Endothelial cell of umbilical vein (primary cell): ENCODE results near the gene CLEC11A.

Experiments used
- CTCF ChIP-seq, 2 donors: IDR thresholded peaks; 1 replicate in 1 of 2; 2 replicates in 1 of 2; pipeline ENCODE4 v1.5.1; 2011; ENCODE audit warnings: low read length in 2 of 2, mild to moderate bottlenecking in 2 of 2, moderate library complexity in 2 of 2, control low read depth in 1 of 2, inconsistent platforms in 1 of 2, low read depth in 1 of 2; ENCODE audit not compliant: insufficient read depth in 1 of 2; ENCODE audit errors: extremely low read depth in 1 of 2
- MYC ChIP-seq: IDR thresholded peaks from one replicate; pipeline ENCODE4 v1.6.1; 2011; ENCODE audit warnings: mild to moderate bottlenecking, low read depth, low read length
- POLR2A ChIP-seq: IDR thresholded peaks from 2 replicates; pipeline ENCODE4 v1.6.1; 2012; ENCODE audit warnings: low read depth, mild to moderate bottlenecking, control low read depth, low read length

DNA sequence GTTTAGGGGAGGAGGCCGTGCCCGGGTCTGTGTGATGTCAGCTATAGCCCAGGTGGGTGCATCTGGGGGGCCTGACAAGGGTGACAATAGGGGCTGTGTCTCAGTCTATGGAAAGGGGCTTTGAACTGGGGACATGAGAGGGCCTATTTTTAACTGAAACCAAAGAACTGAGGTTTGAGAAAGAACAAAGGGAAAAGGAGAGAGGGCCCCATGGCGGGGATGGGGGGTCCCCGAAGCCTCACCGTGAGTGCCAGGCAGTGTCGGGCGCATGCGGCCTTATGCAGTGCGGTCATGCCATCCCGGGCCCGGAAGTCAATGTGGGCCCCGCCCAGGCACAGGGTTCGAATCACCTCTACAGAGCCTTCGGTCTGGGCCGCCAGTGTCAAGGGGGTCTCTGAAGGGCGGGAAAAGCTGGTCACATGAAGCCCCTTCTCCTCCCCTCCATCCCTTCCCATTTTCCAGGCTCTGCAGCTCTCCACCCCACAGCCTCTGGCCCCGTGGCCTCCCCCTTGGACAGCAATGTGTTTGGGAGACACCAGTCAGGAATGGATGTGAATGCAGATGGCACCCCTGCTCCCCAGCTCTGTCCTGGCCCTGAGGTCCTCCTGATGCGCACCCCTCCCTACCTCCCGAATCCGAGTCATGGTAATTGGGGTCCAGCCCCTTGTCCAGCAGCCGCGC lies 9.5 kb upstream of the CLEC11A start:
- TF ChIP-seq POLR2A (no peak), MYC (no peak), CTCF (IDR thresholded peaks at IDR 0.05; ENCODE audit: extremely low read depth in 1 of 2, insufficient read depth in 1 of 2, low read depth in 1 of 2, low read length in 2 of 2) (no peak)
